ENCODE results near the gene ABCD1. TPM values are rescaled to one million over a fixed set of nuclear protein-coding genes. Genes with fewer than 3 reads are reported as not detected.

The ABCD1 gene
- total RNA-seq, 1 donor from 2014 or later, result 15.3 TPM

- no peaks in the 10 kb centered on the region for H3K27me3 ChIP-seq (ENCODE audit: control insufficient read depth, insufficient read depth, low read length)
- DNase-seq (ENCODE audit: low read depth), result no peak
- no peaks in the 10 kb centered on the region for H3K36me3 ChIP-seq (ENCODE audit: control insufficient read depth, insufficient read depth, low read length)
- no peak overlapping the region for H3K4me3 ChIP-seq (ENCODE audit: low read depth, low read length)
- TF ChIP-seq CTCF (IDR thresholded peaks at IDR 0.05; ENCODE audit: insufficient read depth, low read length, poor library complexity, severe bottlenecking), result no peak
Observed at GRCh38 chrX:153767674-153768055, 43.0 kb downstream of the ABCD1 start.

- Histone ChIP-seq H3K4me3 (ENCODE audit: low read depth, low read length) (no peak overlapping the region), H3K27me3 (ENCODE audit: control insufficient read depth, insufficient read depth, low read length) (no peaks in the 10 kb centered on the region), H3K36me3 (ENCODE audit: control insufficient read depth, insufficient read depth, low read length) (no peaks in the 10 kb centered on the region)
- no peak for DNase-seq (ENCODE audit: low read depth)
- no peak for TF ChIP-seq CTCF (IDR thresholded peaks at IDR 0.05; ENCODE audit: insufficient read depth, low read length, poor library complexity, severe bottlenecking)
Observed at GRCh38 chrX:153768311-153769157, 43.9 kb downstream of the ABCD1 start.

GRCh38 chrX:153769158-153769864 is 44.7 kb downstream of the ABCD1 start:
- Histone ChIP-seq H3K4me3 (ENCODE audit: low read depth, low read length) (no peak overlapping the region), H3K36me3 (ENCODE audit: control insufficient read depth, insufficient read depth, low read length) (no peaks in the 10 kb centered on the region), H3K27me3 (ENCODE audit: control insufficient read depth, insufficient read depth, low read length) (no peaks in the 10 kb centered on the region)
- DNase-seq (ENCODE audit: low read depth), result no peak
- no peak for TF ChIP-seq CTCF (IDR thresholded peaks at IDR 0.05; ENCODE audit: insufficient read depth, low read length, poor library complexity, severe bottlenecking)

GRCh38 chrX:153769865-153770600 is 45.4 kb downstream of the ABCD1 start:
- DNase-seq (ENCODE audit: low read depth), result no peak
- TF ChIP-seq CTCF (IDR thresholded peaks at IDR 0.05; ENCODE audit: insufficient read depth, low read length, poor library complexity, severe bottlenecking), result no peak
- no peak overlapping the region for H3K4me3 ChIP-seq (ENCODE audit: low read depth, low read length)
- no peaks in the 10 kb centered on the region for H3K36me3 ChIP-seq (ENCODE audit: control insufficient read depth, insufficient read depth, low read length)
- no peaks in the 10 kb centered on the region for H3K27me3 ChIP-seq (ENCODE audit: control insufficient read depth, insufficient read depth, low read length)

GRCh38 chrX:153770601-153771414 is 46.2 kb downstream of the ABCD1 start:
- H3K36me3 ChIP-seq (ENCODE audit: control insufficient read depth, insufficient read depth, low read length), result no peaks in the 10 kb centered on the region
- no peak for TF ChIP-seq CTCF (IDR thresholded peaks at IDR 0.05; ENCODE audit: insufficient read depth, low read length, poor library complexity, severe bottlenecking)
- no peak for DNase-seq (ENCODE audit: low read depth)
- H3K27me3 ChIP-seq (ENCODE audit: control insufficient read depth, insufficient read depth, low read length), result no peaks in the 10 kb centered on the region
- no peak overlapping the region for H3K4me3 ChIP-seq (ENCODE audit: low read depth, low read length)

Data from kidney epithelial cell (primary cell).